Lung (tissue), 12 donors: ENCODE data around the gene USP47. TPM values are rescaled to one million over a fixed set of nuclear protein-coding genes. Genes with fewer than 3 reads are reported as not detected.

Experiments used
- ATAC-seq: fragments of 200-7000 bp; cut with Tn5 transposase; one replicate; pipeline ENCODE4 v1.9.1; 2020; ENCODE audit warnings: moderate number of reproducible peaks; ENCODE audit not compliant: insufficient read depth, low FRiP score
- DNase-seq, 3 donors: peaks; one replicate each; pipeline ENCODE4 v3.0.0-alpha.2; 2013 to 2017
- H3K27ac ChIP-seq, 2 donors: one replicate each; pipeline ENCODE4 v1.5.1; 2013; ENCODE audit warnings: mild to moderate bottlenecking in 2 of 2, moderate library complexity in 2 of 2, control low read depth in 1 of 2, inconsistent platforms in 1 of 2, low read depth in 1 of 2, low read length in 1 of 2
- H3K27me3 ChIP-seq, 3 donors: one replicate each; pipeline ENCODE4 v1.5.1; 2013; ENCODE audit warnings: low read length in 2 of 3; ENCODE audit not compliant: control insufficient read depth in 3 of 3, insufficient read depth in 3 of 3
- H3K36me3 ChIP-seq, 4 donors: one replicate each; pipeline ENCODE4 v1.5.1; 2013; ENCODE audit warnings: low read length in 4 of 4, mild to moderate bottlenecking in 1 of 4, moderate library complexity in 1 of 4; ENCODE audit not compliant: control insufficient read depth in 4 of 4, insufficient read depth in 4 of 4
- H3K4me1 ChIP-seq, 5 donors: one replicate each; pipeline ENCODE4 v1.5.1; 2013; ENCODE audit warnings: low read length in 5 of 5, mild to moderate bottlenecking in 2 of 5, moderate library complexity in 1 of 5; ENCODE audit not compliant: control insufficient read depth in 5 of 5, insufficient read depth in 5 of 5
- H3K4me3 ChIP-seq: one replicate; pipeline ENCODE4 v1.5.1; 2013; ENCODE audit warnings: mild to moderate bottlenecking, control low read depth, moderate library complexity
- H3K9ac ChIP-seq, 2 donors: one replicate each; pipeline ENCODE4 v1.5.1; 2013; ENCODE audit warnings: low read length in 2 of 2, control low read depth in 1 of 2; ENCODE audit not compliant: insufficient read depth in 1 of 2
- H3K9me3 ChIP-seq, 4 donors: one replicate each; pipeline ENCODE4 v1.5.1; 2013; ENCODE audit warnings: low read length in 3 of 4, mild to moderate bottlenecking in 1 of 4, moderate library complexity in 1 of 4; ENCODE audit not compliant: control insufficient read depth in 4 of 4, insufficient read depth in 3 of 4
- CTCF ChIP-seq: IDR thresholded peaks from 2 replicates; pipeline ENCODE4 v1.5.1; 2012; ENCODE audit warnings: mild to moderate bottlenecking; ENCODE audit errors: control extremely low read depth, extremely low read depth
- WGBS, 2 donors: extraction: QIAGEN DNeasy Blood & Tissue Kit; methylation state at CpG; one replicate each; pipeline ENCODE4 v1.1.7; 2013; 5-methylcytosine and 5-hydroxymethylcytosine counted together
- polyA plus RNA-seq, 2 donors: library from polyadenylated mRNA; stranded (reverse); fragments of 200-250 nt; gene quantifications; one replicate each; pipeline ENCODE4 v1.2.1, GENCODE V29; 2013
- total RNA-seq, 2 donors: library from RNA; depleted of rRNA in 1 of 2; stranded (reverse); fragments of >200 nt in 1 of 2; gene quantifications; one replicate each; pipeline ENCODE4 v1.2.1, GENCODE V29; 2014 to 2021
- donor health status: control.
- donor health status: control.
- donor health status: Bipolar disorder and iron deficiency.
- donor health status: healthy.
- donor health status: DM: yes; HTN: yes; CAD: no.

Gene USP47
- total and polyA plus RNA-seq, 4 donors, result 20.4 to 183 (median 31.9) TPM

- Histone ChIP-seq H3K27me3 (no peaks in the 10 kb centered on the region), H3K9ac (no peak overlapping the region), H3K36me3 (peaks cover 0 to 13% (median 4%) of the 10 kb centered on the region in 4 donors), H3K4me3 (no peak overlapping the region), H3K9me3 (no peaks in the 10 kb centered on the region), H3K27ac (no peak overlapping the region), H3K4me1 (peaks cover 0 to 5% (median 0%) of the 10 kb centered on the region in 5 donors)
- DNase-seq (no peak), ATAC-seq (no peak)
- no peak for TF ChIP-seq CTCF
- WGBS, 2 donors, result 97% methylated on average over 2 of the region's 2 CpGs
Observed at GRCh38 chr11:11915625-11916024, 73.9 kb downstream of the USP47 start.

- no peak overlapping the region for H3K4me3 ChIP-seq
- ATAC-seq, result no peak
- 97 to 100% methylated on average over 1 of the region's 1 CpG for WGBS, 2 donors
- no peaks in the 10 kb centered on the region for H3K27me3 ChIP-seq
- DNase-seq, result no peak
- H3K9me3 ChIP-seq, result no peaks in the 10 kb centered on the region
- no peak overlapping the region for H3K27ac ChIP-seq
- H3K36me3 ChIP-seq, result peaks cover 0 to 12% (median 3%) of the 10 kb centered on the region in 4 donors
- no peak for TF ChIP-seq CTCF
- H3K9ac ChIP-seq, result no peak overlapping the region
- peaks cover 0 to 5% (median 0%) of the 10 kb centered on the region in 5 donors for H3K4me1 ChIP-seq
Observed at GRCh38 chr11:11916981-11917399, 75.2 kb downstream of the USP47 start.

- Histone ChIP-seq H3K4me1 (no peaks in the 10 kb centered on the region), H3K27me3 (no peaks in the 10 kb centered on the region), H3K27ac (no peak overlapping the region), H3K4me3 (no peak overlapping the region), H3K36me3 (peaks cover 0 to 28% (median 18%) of the 10 kb centered on the region in 4 donors), H3K9me3 (no peaks in the 10 kb centered on the region), H3K9ac (no peak overlapping the region)
- DNase-seq (no peak), ATAC-seq (no peak)
- no peak for TF ChIP-seq CTCF
Observed at GRCh38 chr11:11923828-11924227, 82.1 kb downstream of the USP47 start.

GRCh38 chr11:11929920-11930319 is 88.1 kb downstream of the USP47 start:
- no peak for ATAC-seq
- Histone ChIP-seq H3K27me3 (no peaks in the 10 kb centered on the region), H3K36me3 (peaks cover 1 to 43% (median 30%) of the 10 kb centered on the region in 4 donors), H3K27ac (no peak overlapping the region), H3K4me1 (peaks cover 0 to 10% (median 0%) of the 10 kb centered on the region in 5 donors), H3K9me3 (no peaks in the 10 kb centered on the region), H3K9ac (no peak overlapping the region), H3K4me3 (no peak overlapping the region)
- no peak for TF ChIP-seq CTCF
- no peak for DNase-seq
- WGBS, 2 donors, result 60 to 84% methylated on average over 2 of the region's 2 CpGs
